Measurements from ENCODE around the gene NLRP1. TPM values are rescaled to one million over a fixed set of nuclear protein-coding genes. Genes with fewer than 3 reads are reported as not detected.

Gene NLRP1
- total and polyA plus RNA-seq, 9 of the 15 experiments (the other 6 are each of a cell fraction or from before 2014, with no cell fraction given), result 4.0 to 69.4 (median 27.7) TPM

DNA sequence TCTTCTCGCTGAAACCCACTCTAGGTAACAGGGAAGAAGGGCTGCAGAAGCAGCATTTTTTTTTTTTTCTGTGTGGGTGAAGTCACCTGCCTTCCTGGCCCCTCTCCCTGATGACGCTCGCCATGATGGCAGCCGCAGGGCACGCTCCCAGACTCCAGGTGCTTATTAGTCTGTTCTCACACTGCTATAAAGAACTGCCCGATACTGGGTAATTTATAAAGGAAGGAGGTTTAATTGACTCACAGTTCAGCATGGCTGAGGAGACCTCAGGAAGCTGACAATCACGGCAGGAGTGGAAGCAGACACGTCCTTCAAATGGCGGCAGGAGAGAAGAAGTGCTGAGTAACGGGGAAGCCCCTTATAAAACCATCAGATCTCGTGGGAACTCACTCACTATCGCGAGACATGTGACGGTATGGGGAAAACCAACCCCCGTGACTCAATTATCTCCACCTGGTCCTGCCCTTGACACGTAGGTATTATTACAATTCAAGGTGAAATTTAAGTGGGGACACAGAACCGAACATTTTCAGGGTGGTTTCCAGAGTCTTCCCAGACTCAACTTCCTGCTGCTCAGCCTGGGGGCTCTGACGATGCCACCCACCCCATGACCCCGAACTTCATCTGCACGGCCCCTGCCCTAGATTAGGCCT lies 34.9 kb upstream of the NLRP1 start (continued):
- TF ChIP-seq ZNF184 (CRISPR knock-in tag; IDR thresholded peaks at IDR 0.05) (no peak), RFX5 (IDR thresholded peaks at IDR 0.05; ENCODE audit: low read depth, low read length) (no peak), GTF2F1 (IDR thresholded peaks at IDR 0.05; ENCODE audit: low read depth, low read length) (no peak), ZNF274 (IDR thresholded peaks at IDR 0.05; ENCODE audit: borderline replicate concordance, low read depth, low read length) (no peak), JUNB (CRISPR knock-in tag; conservative IDR thresholded peaks at IDR 0.05) (no peak), HNRNPH1 (optimal IDR thresholded peaks at IDR 0.05; ENCODE audit: low read depth, low read length) (no peak), ZNF3 (CRISPR knock-in tag; IDR thresholded peaks at IDR 0.05) (no peak), ZNF583 (CRISPR knock-in tag; IDR thresholded peaks at IDR 0.05) (no peak), NR1H2 (CRISPR knock-in tag; IDR thresholded peaks at IDR 0.05) (no peak), FOXJ3 (CRISPR knock-in tag; IDR thresholded peaks at IDR 0.05) (no peak), PCBP1 (IDR thresholded peaks at IDR 0.05; ENCODE audit: low read depth, low read length, poor library complexity, severe bottlenecking) (no peak), CBX1 (IDR thresholded peaks at IDR 0.05; ENCODE audit: low read depth) (0 out of 2 replicates have a peak, but pooled peaks have one; percentile 40), TRIM24 (IDR thresholded peaks at IDR 0.05) (no peak), PTRF (tag; IDR thresholded peaks at IDR 0.05) (no peak), THAP7 (CRISPR knock-in tag; IDR thresholded peaks at IDR 0.05) (no peak), KLF16 (IDR thresholded peaks at IDR 0.05) (no peak), KDM1A (IDR thresholded peaks at IDR 0.05) (no peak), RBM39 (optimal IDR thresholded peaks at IDR 0.05; ENCODE audit: low read depth, low read length) (no peak), MBD2 (IDR thresholded peaks at IDR 0.05; ENCODE audit: borderline replicate concordance, low read depth) (peak; percentile 75), PHB (CRISPR knock-in tag; IDR thresholded peaks at IDR 0.05) (no peak), ZNF57 (CRISPR knock-in tag; IDR thresholded peaks at IDR 0.05) (no peak), RBM34 (IDR thresholded peaks at IDR 0.05; ENCODE audit: borderline replicate concordance, insufficient read depth, low read length) (no peak), SMARCE1 (IDR thresholded peaks at IDR 0.05) (no peak), POLR2H (tag; IDR thresholded peaks at IDR 0.05; ENCODE audit: low read depth) (peak; percentile 95), DACH1 (IDR thresholded peaks at IDR 0.05; ENCODE audit: partially characterized antibody) (no peak), ERF (CRISPR knock-in tag; IDR thresholded peaks at IDR 0.05) (no peak), RB1 (IDR thresholded peaks at IDR 0.05; ENCODE audit: low read depth) (no peak), SMARCA5 (IDR thresholded peaks at IDR 0.05) (no peak)
- TF ChIP-seq, protein P1, sequence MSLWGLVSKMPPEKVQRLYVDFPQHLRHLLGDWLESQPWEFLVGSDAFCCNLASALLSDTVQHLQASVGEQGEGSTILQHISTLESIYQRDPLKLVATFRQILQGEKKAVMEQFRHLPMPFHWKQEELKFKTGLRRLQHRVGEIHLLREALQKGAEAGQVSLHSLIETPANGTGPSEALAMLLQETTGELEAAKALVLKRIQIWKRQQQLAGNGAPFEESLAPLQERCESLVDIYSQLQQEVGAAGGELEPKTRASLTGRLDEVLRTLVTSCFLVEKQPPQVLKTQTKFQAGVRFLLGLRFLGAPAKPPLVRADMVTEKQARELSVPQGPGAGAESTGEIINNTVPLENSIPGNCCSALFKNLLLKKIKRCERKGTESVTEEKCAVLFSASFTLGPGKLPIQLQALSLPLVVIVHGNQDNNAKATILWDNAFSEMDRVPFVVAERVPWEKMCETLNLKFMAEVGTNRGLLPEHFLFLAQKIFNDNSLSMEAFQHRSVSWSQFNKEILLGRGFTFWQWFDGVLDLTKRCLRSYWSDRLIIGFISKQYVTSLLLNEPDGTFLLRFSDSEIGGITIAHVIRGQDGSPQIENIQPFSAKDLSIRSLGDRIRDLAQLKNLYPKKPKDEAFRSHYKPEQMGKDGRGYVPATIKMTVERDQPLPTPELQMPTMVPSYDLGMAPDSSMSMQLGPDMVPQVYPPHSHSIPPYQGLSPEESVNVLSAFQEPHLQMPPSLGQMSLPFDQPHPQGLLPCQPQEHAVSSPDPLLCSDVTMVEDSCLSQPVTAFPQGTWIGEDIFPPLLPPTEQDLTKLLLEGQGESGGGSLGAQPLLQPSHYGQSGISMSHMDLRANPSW (CRISPR knock-in tag; IDR thresholded peaks at IDR 0.05), result no peak

All from K562 (cell line).